ENCODE results near the gene MUC2.

DNA sequence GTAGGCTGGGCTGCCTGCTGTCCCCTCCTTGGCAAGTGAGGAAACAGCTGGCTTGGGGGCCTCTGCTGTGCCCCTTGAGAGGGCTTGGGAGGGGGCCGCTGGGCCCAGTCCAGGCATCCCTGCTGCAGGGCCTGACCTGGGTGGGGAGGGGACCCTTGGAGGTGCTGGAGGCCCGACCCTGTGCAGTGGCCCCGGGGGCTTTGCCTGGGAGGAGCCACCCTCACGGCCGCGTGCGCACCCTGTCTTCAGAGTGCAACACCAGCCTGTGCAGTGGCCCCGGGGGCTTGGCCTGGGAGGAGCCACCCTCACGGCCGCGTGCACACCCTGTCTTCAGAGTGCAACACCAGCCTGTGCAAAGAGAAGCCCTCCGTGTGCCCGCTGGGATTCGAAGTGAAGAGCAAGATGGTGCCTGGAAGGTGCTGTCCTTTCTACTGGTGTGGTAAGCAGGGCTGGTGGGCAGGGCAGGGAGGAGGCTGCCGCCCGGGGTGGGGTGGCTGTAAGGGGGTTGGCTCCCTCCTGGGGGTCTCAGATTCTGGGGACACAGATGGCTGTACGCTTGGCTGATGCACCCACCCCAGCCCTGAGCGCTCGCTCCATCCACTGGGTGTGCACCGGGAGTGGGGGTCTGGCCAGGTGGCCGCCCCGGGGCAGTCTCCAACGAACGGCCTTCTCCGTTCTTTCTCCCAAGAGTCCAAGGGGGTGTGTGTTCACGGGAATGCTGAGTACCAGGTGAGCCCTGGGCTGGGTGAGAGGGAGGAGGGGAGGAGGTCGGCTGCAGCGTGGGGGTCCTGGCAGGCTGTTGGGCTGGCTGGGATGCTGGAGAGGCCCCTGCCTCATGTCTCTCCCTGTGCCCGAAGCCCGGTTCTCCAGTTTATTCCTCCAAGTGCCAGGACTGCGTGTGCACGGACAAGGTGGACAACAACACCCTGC lies 32.9 kb downstream of the MUC2 start:
- TF ChIP-seq CTCF (IDR thresholded peaks at IDR 0.05) (no peak), POLR2A (IDR thresholded peaks at IDR 0.05) (no peak), POLR2AphosphoS5 (IDR thresholded peaks at IDR 0.05) (no peak)
